GM18499 (cell line): ENCODE measurements around the gene NOS1AP.

Experiments used
- ATAC-seq: cut with Tn5 transposase; IDR thresholded peaks from one replicate; pipeline ENCODE4 v1.9.1; 2021; ENCODE audit warnings: moderate number of reproducible peaks; ENCODE audit not compliant: insufficient read depth, unreplicated experiment

Gene NOS1AP

DNA sequence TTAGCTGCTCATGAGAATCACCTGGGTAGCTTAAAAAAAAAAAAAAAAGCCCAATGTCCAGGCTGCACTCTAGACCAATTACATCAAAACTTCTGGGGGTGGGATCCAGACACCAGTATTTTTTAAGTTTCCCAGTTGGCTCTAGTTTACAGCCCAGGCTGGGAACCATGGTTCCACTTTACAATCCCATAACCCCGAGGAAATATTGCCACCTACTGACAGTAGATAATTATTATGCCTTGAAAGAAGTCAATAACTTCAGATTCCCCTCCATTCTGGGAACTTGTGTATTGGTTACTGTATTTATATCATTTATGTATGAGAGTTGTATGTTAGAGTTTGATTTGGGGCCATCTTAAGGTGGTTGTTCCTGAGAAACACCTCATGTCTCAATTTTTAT, 207.0 kb downstream of the NOS1AP start:
- no peak for ATAC-seq

DNA sequence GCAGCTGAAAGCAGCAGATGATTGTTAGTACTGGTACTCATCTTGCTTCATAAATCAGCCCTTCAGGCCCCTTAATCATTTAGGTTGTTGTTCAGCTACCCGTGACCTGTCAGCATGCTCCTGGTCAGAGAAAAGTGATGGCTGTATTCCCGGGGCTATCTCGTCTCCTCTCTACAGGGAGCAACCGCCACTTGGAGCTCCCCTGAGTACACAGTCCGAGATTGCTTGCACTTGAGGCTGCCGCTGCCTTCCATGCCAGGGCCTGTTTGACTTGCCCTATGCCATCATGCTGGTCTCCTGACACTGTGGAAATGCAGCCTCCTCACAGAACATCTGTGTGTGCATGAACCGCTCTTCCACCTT, 209.6 kb downstream of the NOS1AP start:
- no peak for ATAC-seq

DNA sequence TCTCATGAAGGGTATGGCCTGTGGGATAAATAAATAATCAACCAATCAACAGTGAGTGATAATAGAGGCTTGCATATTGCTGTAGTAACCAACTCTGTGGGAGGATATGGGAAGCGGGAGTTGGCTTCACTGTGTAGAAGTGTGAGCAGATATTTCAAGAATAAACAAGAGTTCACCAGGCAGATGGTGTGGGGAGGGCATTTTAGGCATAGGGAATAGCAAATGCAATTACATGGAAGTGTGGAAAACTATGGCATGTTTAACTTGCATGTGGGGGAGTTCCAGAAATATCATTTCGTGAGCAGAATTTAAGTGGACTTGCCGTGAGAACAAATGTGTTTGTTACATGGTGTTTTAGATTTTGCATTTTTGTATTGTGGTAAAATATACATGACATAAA, 211.9 kb downstream of the NOS1AP start:
- no peak for ATAC-seq

DNA sequence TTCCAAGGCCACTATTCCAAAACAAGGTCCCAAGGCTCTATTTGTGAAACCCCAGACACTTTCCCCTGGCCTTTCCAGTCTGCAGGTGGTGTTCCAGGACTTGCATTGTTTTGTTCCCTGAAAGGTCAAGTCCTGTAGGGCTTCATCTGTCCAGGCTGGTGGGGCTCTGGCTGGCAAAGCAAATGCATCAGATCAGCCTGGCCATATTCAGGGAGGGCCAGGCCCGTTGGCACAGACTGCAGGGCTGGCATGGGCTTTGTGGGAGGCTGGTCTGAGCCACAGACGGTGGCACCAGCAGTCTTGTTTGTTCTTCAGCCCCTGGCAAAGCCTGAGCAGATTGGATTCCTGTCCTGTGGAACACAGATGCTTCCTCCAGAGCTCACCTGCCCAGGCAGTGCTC, 214.2 kb downstream of the NOS1AP start:
- no peak for ATAC-seq

DNA sequence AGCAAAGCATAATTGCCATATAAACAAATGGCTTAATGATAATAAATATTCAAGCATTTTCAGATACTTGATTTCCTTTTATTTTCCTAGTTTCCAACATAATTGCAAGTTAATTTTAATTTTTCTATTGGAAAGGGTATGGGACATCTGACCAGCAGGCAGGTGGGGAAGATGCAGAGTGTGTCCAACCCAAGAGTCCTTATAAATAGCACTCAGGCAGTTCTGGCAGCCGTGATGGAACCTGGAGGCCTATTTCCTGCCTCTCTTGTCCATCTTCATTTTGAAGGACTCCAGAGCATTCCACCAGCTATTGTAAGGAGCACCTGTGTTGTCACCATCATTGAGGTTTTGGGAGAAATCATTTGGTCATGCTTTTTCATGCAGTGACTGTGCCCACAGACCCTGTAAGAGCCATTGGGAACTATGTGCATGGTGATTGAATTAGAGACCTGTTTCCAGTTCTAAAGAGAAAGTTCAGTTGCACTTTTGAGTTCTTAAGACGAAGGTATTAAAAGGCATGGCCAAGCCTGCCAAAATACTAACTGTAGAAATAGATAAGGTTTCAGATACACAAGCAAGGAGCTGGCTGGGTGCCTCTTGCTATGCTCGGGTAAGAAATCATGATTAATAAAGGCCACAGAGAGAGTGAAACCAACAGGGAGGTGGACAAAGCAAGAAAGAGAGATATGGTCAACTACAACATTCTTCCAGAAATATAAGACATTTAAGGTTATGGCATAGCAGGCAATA, 214.9 kb downstream of the NOS1AP start:
- no peak for ATAC-seq

DNA sequence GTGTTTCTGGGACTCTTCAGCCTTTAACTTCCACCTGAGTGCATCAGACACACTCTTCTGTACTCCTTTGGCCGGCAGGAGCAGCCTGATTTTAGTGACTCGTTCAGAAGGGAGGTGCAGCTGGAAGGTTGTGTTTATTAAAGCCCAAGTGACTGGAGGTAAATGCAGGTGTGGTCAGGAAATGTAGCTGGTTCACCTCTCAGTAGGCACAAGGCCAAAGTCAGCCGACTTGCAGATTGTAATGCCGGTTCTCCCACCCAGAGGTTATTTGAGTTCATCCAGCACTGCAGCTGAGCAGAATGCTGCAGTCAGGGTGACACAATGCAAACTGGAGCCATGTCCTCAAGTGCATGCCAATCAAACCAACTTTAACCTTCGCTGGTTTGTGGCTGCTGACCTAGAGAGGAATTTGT, 215.7 kb downstream of the NOS1AP start:
- ATAC-seq: no peak

DNA sequence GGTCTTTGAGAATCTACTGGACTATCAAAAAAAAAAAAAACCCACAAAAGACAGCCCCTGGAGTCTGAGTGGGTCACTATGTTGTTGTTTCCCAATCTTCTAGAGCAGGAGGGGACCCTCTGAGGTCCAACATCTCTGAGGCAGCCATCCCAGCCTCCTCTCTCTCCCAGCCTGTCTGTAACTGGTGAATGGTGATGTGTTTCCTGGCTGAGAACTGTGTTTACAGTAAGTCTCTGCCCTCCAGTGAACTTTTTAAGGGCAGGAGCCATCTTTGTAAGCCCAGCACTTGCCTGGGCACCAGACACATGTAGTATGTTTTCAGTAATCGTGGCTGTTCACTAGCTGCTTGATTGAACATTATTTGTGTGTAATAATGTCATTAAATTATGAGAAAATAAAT, 221.5 kb downstream of the NOS1AP start:
- ATAC-seq: no peak

DNA sequence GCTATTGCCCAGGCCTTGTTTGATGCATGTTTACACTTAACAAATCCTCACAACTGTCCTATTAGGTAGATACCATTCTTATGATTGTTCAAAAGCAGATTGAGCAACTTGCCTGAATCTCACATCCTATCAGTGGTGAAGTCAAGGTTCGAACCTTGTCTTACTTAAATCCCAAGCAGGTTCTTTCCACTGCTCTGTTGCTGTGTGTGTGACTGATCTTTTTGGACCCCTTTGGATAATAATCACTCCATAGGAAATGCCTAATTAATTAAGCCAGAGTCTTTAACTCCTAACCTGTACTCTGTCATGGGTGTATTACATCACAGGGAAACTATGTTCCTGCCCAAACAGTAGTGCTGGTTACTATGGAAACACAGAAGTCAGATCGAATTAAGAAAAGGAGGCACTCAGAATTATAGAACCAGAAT, 222.9 kb downstream of the NOS1AP start:
- no peak for ATAC-seq

DNA sequence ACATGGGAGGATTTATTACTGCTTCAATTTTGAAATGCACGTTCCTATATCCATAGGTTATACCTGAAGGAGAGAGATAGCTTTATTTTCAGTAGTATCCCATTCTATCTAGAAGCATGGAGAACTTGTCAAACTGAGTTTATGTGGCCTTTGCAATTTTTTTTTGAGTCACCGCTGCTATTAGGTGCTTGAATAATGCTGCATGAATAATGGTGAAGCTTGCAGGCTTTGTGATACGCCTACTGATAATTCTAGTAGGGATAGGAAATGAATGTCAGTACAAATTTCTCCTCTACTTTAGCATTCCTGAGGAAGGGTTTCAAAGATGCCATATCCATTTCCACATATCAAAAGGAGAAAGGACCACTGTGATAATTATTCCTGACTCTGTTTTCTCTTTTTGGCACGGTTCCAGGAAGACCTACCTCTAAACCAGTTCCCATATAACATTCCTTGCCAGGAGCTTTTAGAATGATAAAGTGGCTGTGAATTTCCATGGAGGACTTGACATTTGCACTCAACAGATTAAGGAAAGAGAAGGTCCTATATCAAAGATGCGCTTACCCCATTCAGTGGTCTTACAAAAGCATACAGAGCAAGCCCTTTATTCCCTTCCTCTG, 223.7 kb downstream of the NOS1AP start:
- ATAC-seq: no peak

DNA sequence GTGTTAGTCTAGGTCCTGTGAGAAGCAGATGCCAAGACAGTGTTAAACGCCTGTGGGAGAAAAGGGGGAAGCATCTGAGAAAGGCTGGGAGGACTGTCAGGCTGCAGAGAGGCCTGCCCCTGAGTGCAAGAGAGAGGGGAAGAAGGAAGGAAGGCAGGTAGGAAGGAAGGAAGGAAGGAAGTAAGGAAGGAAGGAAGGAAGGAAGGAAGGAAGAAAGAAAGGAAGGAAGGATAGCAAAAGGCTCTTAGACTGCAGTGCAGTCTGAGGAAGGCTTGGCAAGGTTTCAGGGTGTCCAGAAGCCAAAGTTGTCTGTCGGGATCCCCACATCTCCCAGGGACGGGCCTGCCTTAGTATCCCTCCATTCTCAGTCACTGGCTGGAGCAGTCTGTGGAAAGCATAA, 224.5 kb downstream of the NOS1AP start:
- no peak for ATAC-seq

DNA sequence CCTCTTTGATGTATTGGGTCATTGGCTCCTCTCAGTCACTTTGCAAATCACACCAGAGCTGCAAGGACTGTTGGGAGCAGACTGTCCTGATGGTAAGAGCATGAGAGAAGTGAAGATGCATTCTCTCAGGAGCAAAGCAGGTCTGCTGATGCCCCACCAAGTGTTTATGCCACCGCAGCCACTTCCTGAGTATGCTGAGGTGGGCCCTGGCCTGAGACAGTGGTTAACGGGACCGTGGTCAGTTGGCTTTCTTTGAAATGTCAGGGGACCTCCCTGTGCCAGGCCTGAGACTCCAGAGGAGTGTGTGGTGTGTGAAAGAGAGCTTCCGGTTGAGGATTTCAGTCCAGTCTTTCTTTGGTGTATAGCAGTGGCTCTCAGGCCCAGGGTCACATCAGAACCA, 227.7 kb downstream of the NOS1AP start:
- no peak for ATAC-seq

DNA sequence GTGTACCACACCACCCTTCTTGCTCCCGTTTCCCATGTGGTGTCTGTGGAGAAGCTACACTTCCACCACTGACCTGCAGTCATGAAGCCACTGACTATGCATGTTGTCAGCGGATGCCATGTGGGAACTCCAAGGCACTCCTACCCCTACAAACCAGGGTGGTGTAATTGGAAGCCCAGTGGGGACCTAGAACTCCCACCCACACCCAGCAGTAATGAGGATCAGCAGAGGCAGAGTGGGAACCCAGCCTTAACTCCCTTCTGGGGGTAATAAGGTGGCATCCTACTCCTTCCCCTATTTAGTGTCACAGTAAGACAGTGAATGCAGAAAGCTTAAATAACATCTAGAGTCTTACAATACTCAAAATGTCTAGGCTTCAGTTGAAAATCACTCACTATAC, 228.8 kb downstream of the NOS1AP start:
- no peak for ATAC-seq

DNA sequence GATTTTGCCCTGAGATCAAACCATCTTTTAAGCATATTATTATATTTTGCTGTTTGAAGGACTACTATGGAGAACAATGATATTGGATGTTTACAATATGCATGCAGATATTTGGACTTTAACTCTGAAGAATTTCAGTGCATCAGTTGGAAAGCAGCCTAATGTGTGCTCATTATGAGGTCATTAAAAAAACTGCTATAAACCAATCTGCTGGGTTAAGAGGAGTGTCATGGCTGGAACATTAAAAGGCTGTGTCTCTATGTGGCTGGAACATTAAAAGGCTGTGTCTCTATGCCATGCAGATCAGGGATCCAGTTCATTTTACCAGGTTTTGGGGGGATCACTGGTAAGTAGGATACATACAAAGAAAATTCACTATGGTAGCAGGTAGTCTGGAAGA, 229.5 kb downstream of the NOS1AP start:
- ATAC-seq: no peak

DNA sequence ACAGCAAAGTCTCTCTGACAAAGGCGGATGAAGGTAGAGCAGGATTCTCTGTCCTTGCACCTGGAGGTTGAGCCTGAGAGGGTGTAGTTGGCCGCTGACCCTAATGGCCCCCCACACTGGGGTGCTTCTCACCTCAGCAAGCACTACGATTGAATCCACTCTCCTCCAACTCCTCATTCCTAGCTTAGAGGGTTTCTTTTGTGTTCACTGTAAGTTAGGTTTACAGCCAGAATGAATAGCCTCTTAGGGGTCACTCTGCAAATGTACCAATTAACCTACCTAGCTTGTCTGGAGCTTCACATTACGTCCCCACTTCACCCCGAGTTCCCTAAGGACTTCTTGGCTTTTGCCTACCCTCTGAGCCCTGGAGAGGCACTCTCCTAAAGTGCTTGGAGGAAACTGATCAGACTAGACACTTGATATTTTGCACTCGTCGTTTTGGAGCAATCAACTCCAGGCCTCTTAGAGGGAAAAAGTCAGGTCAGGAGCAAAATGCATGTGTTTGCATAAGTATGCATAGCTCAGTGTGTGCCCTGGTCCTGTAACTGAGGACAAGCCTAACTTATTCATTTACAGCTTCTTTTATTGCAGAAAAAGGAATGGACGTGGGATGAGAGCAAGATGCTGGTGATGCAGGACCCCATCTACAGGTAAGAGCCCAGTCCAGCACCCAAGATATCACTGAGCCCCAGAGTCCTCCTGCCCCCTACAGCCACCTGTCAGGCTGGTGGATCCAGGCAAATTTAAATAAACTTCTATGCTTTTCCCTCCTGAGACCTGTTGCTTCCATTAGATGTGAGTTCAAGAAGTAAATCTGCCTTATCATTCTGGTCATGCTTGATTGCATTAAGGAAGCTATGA, 230.8 kb downstream of the NOS1AP start:
- ATAC-seq: no peak

DNA sequence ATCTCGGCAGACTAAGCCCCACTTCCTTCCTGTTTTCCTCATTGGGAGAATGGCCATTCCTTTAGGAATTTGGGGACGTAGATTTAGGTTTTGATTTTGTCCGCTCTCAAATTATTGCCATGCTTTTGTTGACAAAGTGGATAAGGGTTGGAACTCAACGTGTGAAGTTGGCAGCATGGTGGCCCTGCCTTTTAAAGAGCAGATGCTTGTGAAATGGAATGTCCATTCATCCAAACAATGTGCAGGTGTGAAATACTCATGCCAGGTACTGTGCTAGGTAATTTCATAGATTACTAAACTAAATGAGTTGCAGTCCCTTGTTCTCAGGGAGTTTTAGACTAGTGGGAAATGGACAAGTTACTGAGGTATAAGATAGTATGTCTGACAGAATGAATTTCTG, 232.2 kb downstream of the NOS1AP start:
- no peak for ATAC-seq

DNA sequence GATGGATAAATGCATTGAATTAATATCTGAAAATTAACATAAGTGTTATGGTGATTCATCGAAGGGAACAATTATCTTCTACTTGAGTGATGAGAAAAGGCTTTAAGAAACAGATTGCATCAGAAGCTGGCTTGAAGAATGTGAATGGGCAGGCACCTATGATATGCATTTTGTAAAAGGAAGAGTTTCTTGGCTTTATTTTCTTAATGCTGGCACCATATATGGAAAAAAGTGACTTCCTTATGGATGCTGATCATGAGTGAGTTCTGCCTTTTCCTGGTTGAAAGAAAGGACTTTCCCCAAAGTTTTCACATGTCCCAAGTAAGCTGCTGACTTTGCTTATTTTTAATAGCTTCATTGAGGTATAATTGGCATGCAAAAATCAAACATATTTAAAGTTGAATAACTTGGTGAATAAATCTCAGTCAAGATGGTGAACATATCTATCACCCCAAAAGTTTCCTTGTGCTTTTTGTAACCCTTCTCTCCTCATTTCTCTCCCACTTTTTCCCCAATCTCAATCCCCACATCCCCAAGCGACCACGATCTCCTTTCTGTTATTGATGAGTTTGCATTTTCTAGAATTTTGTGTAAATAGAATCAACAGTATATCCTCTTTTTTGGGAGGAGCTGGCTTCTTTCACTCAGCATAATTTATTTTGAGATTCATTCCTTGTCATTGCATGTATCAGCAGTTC, 233.0 kb downstream of the NOS1AP start:
- ATAC-seq: no peak

DNA sequence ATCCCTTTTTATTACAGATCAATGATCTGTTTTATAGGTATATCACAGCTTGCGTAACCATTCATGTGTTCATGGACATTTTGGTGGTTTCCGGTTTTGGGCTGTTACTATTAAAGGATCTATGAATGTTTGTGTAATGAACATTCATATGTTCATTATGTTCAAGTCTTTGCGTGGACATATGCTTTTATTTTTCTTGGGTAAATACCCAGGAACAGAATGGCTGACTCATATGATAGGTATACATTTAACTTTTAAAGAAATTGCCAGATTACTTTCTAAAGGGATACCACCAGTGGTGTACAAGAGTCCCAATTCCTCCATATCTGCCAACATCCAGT, 233.5 kb downstream of the NOS1AP start:
- ATAC-seq: no peak

DNA sequence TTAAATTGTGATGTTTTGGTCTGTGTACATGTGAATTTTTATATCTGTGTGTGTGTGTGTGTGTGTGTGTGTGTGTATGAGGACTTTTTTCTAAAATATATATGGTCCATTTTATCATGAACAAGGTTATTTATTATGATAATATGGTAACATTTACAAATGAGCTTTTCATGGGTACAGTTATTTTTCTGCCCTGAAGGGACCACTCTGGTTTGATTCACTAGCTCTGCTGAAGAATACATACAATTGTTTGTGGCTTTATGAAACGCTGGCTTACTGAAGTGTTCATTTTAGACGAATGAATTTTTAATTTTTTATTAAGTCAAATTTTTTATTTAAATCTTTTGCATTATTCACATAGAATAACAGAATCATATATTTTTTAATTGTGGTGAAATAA, 235.2 kb downstream of the NOS1AP start:
- no peak for ATAC-seq

DNA sequence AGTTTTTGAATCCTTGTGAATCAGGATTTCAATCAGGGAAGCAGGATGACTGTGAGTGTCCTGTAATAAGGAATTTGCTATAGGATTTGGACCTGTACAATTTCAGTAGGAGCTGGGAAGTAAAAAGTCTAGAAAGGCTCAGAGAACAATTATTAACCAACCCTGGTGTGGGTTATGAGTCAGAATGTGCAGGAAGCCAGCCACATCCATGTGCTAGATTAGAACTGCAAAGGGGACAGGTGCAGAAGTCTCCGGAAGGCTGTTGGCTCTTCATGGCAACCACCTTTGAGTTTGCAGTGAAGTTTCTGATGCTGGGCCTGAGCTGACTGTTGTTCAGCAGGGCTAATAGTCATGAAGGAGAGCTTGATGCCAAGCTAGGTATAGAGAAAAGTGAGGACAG, 236.5 kb downstream of the NOS1AP start:
- ATAC-seq: no peak

DNA sequence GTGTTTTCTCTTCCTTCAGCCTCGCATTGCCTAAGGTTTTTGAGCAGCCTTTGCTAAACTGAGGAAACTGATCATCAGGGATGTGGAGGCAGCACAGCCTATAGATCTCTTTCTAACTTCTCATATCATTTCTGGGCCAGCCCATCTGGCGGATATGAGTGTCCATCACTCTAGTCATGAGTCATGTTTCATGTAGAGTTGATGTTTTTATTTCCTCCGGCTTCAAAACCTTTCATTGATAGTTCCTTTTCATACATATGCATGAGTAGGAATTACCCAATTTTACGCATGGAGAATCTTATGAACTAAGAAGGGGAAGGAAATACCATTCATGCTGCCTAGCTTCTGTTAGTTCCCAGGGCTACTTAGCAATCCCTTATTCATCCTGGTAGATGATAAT, 240.8 kb downstream of the NOS1AP start:
- no peak for ATAC-seq

DNA sequence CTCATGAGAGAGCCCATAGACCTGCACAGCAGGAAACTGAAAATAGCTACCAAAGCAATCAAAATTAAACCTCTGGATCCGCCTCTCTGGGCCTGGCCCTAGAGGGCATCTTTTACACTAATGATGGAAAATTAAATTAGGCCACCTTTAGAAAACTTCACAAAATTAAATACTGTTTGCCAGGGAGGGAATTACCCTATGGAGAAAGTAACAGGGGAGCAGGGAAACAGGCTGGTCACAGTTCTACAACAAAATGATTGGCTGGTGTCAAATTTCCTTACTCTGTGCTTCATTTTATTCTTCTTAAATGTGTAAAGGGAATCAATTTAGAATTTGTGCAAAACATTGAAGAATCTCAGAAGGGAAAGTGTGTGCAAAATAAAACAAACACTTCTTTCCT, 244.7 kb downstream of the NOS1AP start:
- no peak for ATAC-seq
